Raji (cell line): ENCODE measurements around the gene NEDD8.

Experiments used
- POLR2A ChIP-seq: IDR thresholded peaks from 2 replicates; pipeline ENCODE4 v1.6.1; 2011; ENCODE audit warnings: low read depth, low read length, control low read depth; ENCODE audit not compliant: insufficient read depth

The NEDD8 gene

GRCh38 chr14:24258548-24259265, 26.5 kb upstream of the NEDD8 start:
- no peak for TF ChIP-seq POLR2A

GRCh38 chr14:24258119-24258518, 26.0 kb upstream of the NEDD8 start:
- no peak for TF ChIP-seq POLR2A

GRCh38 chr14:24256960-24257359, 24.8 kb upstream of the NEDD8 start:
- TF ChIP-seq POLR2A = no peak

GRCh38 chr14:24255931-24256711, 24.0 kb upstream of the NEDD8 start:
- TF ChIP-seq POLR2A = no peak

- no peak for TF ChIP-seq POLR2A
Measured at GRCh38 chr14:24255438-24255837, 23.3 kb upstream of the NEDD8 start.

GRCh38 chr14:24254630-24255392, 22.6 kb upstream of the NEDD8 start:
- no peak for TF ChIP-seq POLR2A

GRCh38 chr14:24253936-24254335, 21.8 kb upstream of the NEDD8 start:
- TF ChIP-seq POLR2A = no peak

- no peak for TF ChIP-seq POLR2A
Measured at GRCh38 chr14:24252289-24253124, 20.3 kb upstream of the NEDD8 start.

GRCh38 chr14:24251880-24252288, 19.7 kb upstream of the NEDD8 start:
- TF ChIP-seq POLR2A = no peak

- TF ChIP-seq POLR2A = no peak
Measured at GRCh38 chr14:24250354-24250753, 18.2 kb upstream of the NEDD8 start.

- TF ChIP-seq POLR2A = no peak
Measured at GRCh38 chr14:24249230-24250021, 17.3 kb upstream of the NEDD8 start.

- TF ChIP-seq POLR2A = no peak
Measured at GRCh38 chr14:24247422-24247821, 15.3 kb upstream of the NEDD8 start.

GRCh38 chr14:24246765-24247212, 14.6 kb upstream of the NEDD8 start:
- no peak for TF ChIP-seq POLR2A

- TF ChIP-seq POLR2A = no peak
Measured at GRCh38 chr14:24243336-24243836, 11.2 kb upstream of the NEDD8 start.
